Neural progenitor cell (in vitro differentiated cells): ENCODE results near the gene ENOSF1.

ENCODE experiments used
- EZH2 ChIP-seq: fragments of 200-600 bp; sonication (generic); IDR thresholded peaks from 2 replicates; pipeline ENCODE4 v1.6.1; 2017; ENCODE audit warnings: antibody characterized with exemption, mild to moderate bottlenecking, moderate library complexity
- TF ChIP-seq, protein P1 (sequence below): fragments of 200-600 bp; sonication (generic); IDR thresholded peaks from 2 replicates; pipeline ENCODE4 v1.5.1; 2017; ENCODE audit warnings: antibody characterized with exemption, mild to moderate bottlenecking

DNA sequence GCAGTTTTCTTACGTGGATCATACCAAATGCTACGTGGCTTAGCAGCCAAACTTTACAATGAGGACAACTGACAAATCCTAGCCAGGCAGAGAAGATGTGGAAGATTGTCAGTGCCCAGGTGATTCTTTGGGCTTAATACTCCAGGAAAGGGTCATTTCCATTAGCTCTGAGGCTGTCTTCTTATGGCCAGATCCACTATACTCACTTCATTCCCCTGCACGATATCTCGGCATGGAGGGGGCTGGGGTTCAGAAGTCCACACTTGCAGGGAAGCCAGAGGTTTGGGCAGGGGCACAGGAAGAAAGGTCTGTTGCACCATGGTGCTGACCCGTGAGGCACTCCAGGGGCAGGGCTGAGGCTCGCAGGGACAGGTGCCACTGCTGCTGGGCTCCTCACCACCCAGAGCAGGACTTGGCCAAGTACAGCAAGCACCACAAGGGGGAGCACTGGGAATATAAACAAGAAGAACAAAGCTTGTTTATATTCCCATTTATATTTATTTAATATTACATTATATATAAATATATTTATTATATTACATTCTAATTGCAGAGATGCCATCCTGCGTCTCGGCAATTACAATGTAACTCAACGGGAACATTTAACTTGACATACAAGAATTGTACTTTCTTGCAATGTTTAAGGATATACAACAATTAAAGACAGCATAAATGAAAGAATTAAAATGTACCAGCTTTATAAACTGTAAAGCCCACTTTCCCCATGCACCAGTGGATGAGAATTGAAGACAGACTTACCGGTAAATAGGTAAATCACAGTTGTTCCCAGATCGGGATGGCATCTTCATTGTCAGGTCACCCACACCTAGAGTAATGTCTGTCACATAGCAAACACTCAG, 88.4 kb downstream of the ENOSF1 start:
- TF ChIP-seq, protein P1, sequence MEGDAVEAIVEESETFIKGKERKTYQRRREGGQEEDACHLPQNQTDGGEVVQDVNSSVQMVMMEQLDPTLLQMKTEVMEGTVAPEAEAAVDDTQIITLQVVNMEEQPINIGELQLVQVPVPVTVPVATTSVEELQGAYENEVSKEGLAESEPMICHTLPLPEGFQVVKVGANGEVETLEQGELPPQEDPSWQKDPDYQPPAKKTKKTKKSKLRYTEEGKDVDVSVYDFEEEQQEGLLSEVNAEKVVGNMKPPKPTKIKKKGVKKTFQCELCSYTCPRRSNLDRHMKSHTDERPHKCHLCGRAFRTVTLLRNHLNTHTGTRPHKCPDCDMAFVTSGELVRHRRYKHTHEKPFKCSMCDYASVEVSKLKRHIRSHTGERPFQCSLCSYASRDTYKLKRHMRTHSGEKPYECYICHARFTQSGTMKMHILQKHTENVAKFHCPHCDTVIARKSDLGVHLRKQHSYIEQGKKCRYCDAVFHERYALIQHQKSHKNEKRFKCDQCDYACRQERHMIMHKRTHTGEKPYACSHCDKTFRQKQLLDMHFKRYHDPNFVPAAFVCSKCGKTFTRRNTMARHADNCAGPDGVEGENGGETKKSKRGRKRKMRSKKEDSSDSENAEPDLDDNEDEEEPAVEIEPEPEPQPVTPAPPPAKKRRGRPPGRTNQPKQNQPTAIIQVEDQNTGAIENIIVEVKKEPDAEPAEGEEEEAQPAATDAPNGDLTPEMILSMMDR = peak; percentile 75
- no peak for TF ChIP-seq EZH2
